Type B pancreatic cell (in vitro differentiated cells): ENCODE measurements around the gene ANKRD12. TPM values are rescaled to one million over a fixed set of nuclear protein-coding genes. Genes with fewer than 3 reads are reported as not detected.

Source experiments
- DNase-seq: peaks from one replicate; pipeline ENCODE4 v3.0.0; 2021; ENCODE audit warnings: mixed read lengths; ENCODE audit not compliant: unreplicated experiment; ENCODE audit errors: extremely low spot score
- H3K27ac Mint-ChIP-seq: 2 replicates; pipeline ENCODE4 v1.8.0; 2021; ENCODE audit warnings: mild to moderate bottlenecking, mixed read lengths
- H3K27me3 Mint-ChIP-seq: 2 replicates; pipeline ENCODE4 v1.8.0; 2021; ENCODE audit warnings: mixed read lengths
- H3K36me3 Mint-ChIP-seq: 2 replicates; pipeline ENCODE4 v1.8.0; 2021; ENCODE audit warnings: mixed read lengths
- H3K4me1 Mint-ChIP-seq: one replicate; pipeline ENCODE4 v1.8.0; 2021; ENCODE audit warnings: mixed read lengths; ENCODE audit not compliant: unreplicated experiment
- H3K4me3 Mint-ChIP-seq: 2 replicates; pipeline ENCODE4 v1.8.0; 2021; ENCODE audit warnings: mild to moderate bottlenecking, mixed read lengths
- H3K9me3 Mint-ChIP-seq: 2 replicates; pipeline ENCODE4 v1.8.0; 2021; ENCODE audit warnings: mixed read lengths
- total RNA-seq: library from RNA; stranded (reverse); gene quantifications from 2 replicates; pipeline ENCODE4 v1.2.1, GENCODE V29; 2021; ENCODE audit warnings: low replicate concordance
- TF ChIP-seq, protein P1 (sequence below): fragments of 200-600 bp; sonication (generic); conservative IDR thresholded peaks from 2 replicates; pipeline ENCODE4 v1.5.0; 2021; ENCODE audit warnings: antibody characterized with exemption, mild to moderate bottlenecking

Gene ANKRD12
- total RNA-seq, 1 donor from 2014 or later, result 38.8 TPM

DNA sequence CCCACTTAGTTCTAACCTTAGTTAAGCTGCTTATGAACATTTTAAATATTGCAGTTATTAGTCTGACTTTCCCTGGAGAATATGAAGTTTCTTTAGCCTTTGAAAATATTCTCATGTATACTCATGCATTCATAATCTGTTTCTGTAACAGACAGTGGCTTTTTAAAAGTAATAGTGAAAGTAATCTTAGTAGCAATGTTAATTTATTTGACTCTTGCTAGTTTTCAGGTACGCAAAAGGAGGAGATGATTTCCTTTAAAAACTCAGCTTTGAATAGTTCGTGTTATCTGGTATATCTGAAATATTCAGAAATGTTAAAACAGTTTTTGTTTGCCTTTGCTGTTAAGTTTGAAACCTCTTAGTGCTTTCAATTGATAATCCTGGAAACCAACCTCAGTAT is 3.8 kb downstream of the ANKRD12 start:
- no peak for DNase-seq
- H3K36me3 Mint-ChIP-seq, result no peaks in the 10 kb centered on the region
- peaks cover 38% of the 10 kb centered on the region for H3K4me1 Mint-ChIP-seq
- TF ChIP-seq, protein P1, sequence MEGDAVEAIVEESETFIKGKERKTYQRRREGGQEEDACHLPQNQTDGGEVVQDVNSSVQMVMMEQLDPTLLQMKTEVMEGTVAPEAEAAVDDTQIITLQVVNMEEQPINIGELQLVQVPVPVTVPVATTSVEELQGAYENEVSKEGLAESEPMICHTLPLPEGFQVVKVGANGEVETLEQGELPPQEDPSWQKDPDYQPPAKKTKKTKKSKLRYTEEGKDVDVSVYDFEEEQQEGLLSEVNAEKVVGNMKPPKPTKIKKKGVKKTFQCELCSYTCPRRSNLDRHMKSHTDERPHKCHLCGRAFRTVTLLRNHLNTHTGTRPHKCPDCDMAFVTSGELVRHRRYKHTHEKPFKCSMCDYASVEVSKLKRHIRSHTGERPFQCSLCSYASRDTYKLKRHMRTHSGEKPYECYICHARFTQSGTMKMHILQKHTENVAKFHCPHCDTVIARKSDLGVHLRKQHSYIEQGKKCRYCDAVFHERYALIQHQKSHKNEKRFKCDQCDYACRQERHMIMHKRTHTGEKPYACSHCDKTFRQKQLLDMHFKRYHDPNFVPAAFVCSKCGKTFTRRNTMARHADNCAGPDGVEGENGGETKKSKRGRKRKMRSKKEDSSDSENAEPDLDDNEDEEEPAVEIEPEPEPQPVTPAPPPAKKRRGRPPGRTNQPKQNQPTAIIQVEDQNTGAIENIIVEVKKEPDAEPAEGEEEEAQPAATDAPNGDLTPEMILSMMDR, result no peak
- H3K27me3 Mint-ChIP-seq, result no peaks in the 10 kb centered on the region
- H3K4me3 Mint-ChIP-seq, result peak overlapping the region; percentile 47
- H3K27ac Mint-ChIP-seq, result no peak overlapping the region
- no peaks in the 10 kb centered on the region for H3K9me3 Mint-ChIP-seq

DNA sequence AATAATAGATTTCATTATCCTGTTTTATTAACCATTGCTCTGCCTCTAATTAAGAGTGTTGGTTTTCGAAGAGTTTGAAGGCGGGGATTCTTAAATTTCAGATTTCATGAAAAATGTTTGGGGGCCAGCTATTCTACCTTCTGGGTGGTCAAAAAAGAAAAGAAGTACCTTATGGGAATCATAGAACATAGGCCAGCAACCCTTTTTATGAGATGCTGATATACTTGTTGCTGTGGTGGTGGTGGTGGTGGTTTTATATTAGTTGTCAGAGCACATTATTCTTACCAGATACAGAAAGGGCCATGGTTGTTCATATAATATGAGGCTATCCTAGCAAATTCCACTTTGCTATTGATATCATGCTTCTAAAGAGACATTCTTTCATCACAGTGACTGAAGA is 4.4 kb downstream of the ANKRD12 start:
- Mint-ChIP-seq H3K27ac (no peak overlapping the region), H3K4me1 (peaks cover 33% of the 10 kb centered on the region), H3K4me3 (no peak overlapping the region), H3K36me3 (no peaks in the 10 kb centered on the region), H3K9me3 (no peaks in the 10 kb centered on the region), H3K27me3 (no peaks in the 10 kb centered on the region)
- no peak for DNase-seq
- TF ChIP-seq, protein P1, result no peak

DNA sequence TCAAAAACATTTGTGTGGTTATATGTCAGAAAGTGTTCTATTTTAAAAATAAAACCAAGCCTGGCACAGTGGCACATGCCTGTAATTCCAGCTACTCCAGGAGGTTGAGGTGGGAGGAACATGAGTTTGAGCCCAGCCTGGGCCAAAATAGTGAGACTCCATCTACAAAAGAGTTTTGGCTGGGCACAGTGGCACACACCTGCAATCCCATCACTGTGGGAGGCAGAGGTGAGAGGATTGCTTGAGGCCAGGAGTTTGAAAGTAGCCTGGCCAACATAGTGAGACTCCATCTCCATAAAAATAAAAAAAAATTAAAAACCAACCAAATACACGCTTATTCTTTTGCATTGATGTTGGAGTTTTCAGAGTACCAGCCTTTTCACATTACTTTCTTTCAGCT is 9.6 kb downstream of the ANKRD12 start:
- Mint-ChIP-seq H3K27ac (no peak overlapping the region), H3K27me3 (no peaks in the 10 kb centered on the region), H3K4me3 (no peak overlapping the region), H3K36me3 (no peaks in the 10 kb centered on the region), H3K4me1 (peaks cover 23% of the 10 kb centered on the region), H3K9me3 (no peaks in the 10 kb centered on the region)
- TF ChIP-seq, protein P1, result no peak
- DNase-seq, result no peak

DNA sequence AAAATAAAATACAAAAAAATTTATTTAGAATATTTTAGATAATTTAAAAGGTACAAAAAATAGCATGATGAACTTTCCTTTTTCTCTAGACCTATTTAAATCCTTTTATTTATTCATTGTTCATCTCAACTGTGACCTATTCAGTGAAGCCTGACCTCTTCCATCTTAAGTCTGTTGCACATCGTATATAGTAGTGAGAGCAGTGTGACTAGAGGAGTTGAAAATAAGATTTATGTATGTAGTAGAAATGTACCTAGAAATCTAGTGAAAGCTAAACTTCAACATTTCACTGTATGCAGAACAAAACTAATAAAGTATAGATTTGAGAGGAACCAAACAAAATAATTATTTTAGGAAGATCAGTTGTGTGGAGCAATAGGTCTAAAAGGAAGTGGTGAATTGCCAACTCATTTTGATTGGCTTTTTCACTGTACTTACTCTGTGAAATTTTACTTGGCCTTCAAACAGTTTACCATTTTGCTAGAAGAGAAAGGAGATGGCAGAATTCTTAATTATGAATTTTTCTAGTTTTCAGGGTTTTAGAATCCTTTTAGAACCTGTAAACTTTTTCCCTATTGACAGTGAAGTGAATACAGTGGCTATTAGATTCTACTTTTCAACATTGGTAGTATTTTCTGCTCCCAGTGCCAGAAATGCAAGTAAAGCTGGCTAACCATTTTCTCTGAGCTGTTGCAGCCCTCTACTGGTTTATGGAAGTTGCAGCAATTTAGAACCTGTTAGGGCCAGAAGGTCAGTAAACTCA is 11.0 kb downstream of the ANKRD12 start:
- H3K36me3 Mint-ChIP-seq, result no peaks in the 10 kb centered on the region
- H3K27me3 Mint-ChIP-seq, result no peaks in the 10 kb centered on the region
- H3K4me3 Mint-ChIP-seq, result no peak overlapping the region
- TF ChIP-seq, protein P1, result peak; percentile 80
- peak overlapping the region; percentile 55 for H3K27ac Mint-ChIP-seq
- no peaks in the 10 kb centered on the region for H3K9me3 Mint-ChIP-seq
- no peak for DNase-seq
- peaks cover 13% of the 10 kb centered on the region for H3K4me1 Mint-ChIP-seq

DNA sequence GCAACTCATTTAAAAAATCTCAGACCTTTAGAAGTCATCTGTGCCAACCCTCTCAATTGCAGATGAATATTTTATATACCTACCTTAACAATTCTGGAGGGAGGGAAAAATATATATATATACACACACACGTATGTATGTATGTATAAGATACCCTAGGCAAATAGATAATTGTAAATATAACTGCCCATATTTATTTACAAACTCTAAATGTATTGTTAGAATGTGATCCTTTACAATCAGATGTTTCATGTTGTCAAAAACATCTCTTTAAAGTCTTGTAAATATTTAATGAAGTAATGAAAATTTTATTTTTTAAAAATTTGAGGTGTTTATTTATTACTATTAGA is 11.6 kb downstream of the ANKRD12 start:
- no peaks in the 10 kb centered on the region for H3K9me3 Mint-ChIP-seq
- H3K36me3 Mint-ChIP-seq, result no peaks in the 10 kb centered on the region

More for the DNA sequence above, 11.6 kb downstream of the ANKRD12 start:
- Mint-ChIP-seq H3K27me3 (no peaks in the 10 kb centered on the region), H3K4me3 (no peak overlapping the region), H3K27ac (no peak overlapping the region), H3K4me1 (peaks cover 13% of the 10 kb centered on the region)
- TF ChIP-seq, protein P1, result peak; percentile 22
- no peak for DNase-seq
